HG02938 (cell line): ENCODE data around the gene ANXA1.
"Not testable (repeated sequence)": the region's sequence is repeated elsewhere in the genome, so short reads cannot be mapped to it uniquely, and the experiment has no call there.

Source experiments
- ATAC-seq: cut with Tn5 transposase; IDR thresholded peaks from one replicate; pipeline ENCODE4 v1.9.1; 2021; ENCODE audit warnings: mild to moderate bottlenecking, moderate library complexity; ENCODE audit not compliant: unreplicated experiment

Gene ANXA1

DNA sequence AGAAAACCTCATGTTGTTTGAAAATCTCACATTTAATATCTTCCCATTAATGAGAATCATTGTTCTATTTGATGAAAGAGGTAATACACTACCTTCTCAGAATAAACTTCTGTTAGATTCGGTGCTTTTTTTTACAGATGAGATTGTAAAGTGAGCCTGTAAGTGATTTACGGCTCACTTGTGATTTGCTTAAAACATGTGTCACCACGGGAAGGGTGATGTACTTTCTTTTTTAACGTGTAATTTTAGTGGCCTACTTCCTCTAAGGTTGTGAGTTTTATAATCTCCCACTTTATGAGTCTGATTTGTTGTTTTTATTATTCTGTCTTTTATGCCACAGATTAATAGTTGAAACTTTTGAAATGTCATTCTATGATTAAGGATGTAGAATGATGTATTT is 15.9 kb downstream of the ANXA1 start:
- no peak for ATAC-seq

DNA sequence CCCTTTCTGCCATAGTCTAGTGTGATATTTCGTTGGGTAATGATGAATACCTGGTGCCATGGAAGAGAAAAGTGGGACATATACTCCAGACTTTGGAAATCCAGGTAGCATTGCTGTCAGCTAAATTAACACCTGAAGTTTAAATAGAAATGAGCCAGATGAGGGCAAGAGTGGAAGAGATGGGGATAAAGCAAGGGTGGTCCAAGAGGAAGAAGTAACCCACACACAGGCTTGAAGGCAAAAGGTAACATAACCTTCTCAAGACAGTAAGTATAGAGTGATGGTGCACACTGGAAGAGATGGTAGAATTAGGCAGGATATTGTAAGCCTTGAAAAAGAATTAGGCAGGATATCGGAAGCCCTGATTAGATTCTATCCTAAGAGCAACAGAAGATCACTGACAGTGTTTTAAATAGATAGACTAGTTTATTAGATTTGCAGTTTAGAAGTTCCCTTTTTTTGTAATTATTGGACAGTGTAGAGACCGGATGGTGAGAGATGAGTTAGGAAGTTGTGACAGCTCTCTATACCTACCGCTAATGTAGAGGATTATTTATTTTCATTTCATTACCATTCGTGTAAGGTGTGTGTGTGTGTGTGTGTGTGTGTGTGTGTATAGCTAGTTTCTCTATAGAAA is 16.8 kb downstream of the ANXA1 start:
- no peak for ATAC-seq

DNA sequence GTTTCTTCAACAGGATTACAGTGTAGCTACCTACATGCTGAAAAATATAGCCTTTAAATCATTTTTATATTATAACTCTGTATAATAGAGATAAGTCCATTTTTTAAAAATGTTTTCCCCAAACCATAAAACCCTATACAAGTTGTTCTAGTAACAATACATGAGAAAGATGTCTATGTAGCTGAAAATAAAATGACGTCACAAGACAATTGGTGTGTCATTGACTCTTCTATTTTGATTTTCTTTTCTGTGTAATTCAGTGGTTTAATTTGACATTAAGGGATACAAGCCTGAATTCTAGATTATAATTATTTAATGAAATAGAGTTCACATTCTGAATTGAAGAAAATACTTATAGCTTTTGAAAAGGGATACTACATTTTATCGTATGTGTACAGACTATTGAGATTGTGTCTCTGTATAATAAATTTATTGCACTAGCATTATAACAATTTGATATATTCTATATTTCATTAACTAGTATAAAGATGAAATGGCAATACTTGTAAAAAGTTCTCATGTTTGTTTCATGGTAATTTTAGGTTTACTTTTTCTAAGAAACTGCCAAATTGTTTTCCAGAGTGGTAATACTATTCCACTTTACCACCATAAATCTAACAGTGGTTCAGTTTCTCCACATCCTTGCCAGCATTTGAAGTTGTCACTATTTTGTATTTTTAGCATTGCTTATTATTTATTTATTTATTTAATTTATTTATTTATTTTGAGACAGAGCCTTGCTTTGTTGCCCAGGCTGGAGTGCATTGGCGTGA is 18.7 kb downstream of the ANXA1 start:
- ATAC-seq = no peak

DNA sequence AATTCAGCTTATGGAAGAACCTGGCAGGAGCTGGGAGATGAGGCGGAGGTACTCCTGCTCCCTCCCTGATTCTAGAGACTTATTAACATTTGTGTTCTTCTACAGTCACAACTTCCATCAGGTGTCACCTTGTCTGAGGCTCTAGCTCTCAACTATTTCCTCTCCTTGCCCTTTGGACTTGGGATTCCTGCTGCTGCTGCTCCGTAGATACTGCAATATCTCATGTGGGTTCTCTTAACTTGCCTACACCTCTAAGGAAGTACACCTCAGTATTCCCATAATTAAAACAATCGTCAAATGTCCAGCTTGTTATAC is 21.2 kb downstream of the ANXA1 start:
- no peak for ATAC-seq

DNA sequence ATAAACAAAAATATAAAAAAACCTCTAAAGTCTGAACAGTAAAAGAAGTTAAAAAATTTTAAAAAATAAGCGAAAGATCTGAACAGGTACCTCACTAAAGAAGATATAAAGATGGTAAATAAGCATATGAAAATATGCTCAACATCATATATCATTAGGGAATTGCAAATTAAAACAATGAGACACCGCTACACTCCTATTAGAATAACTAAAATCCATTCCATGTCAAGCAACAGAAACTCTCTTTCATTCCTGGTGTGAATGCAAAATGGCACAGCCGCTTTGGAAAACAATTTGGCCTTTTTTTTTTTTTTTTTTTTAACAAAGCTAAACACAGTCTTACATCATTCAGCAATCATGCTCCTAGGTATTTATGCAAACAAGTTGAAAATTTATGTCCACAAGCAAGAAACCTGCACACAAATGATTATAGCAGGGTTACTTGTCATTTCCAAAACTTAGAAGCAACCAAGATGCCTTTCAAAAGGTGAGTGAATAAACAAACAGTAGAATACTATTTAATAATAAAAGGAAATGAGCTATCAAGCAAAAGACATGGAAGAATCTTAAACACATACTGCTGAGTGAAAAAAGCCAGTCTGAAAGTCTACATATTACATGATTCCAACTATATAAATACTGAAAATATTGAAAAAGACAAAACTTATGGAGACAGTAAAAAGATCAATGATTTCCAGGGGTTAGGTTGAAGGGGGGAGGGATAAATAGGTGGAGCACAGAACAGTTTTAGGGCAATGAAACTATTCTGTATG is 22.1 kb downstream of the ANXA1 start:
- ATAC-seq = no peak

DNA sequence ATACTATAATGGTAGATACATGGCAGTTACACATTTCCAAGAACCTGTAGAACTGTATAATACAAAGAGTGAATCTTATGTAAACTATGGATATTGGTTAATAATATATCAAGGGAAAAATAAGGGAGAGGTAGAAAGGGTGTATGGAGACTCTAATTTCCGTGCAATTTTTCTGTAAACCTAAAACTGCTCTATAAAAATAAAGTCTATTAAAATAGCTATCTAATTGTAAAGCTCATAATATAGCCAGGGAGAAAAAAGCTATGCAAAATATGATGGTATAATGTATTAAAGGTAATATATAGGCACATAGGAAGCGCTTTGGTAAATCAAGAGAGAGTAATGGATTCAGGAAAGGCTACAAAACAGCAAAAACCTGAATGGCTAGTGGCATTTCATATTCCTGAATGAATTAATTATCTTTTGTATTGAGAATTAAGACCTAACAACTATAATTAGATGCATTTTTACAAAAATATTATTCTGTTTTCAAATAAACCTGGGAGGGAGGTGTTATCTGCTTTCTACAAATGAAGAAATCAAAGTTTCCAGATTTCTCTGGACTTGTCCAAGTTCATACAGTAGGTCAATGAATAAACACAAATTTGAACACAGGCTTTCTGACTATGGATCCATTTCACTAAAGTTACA is 22.8 kb downstream of the ANXA1 start:
- ATAC-seq = no peak

DNA sequence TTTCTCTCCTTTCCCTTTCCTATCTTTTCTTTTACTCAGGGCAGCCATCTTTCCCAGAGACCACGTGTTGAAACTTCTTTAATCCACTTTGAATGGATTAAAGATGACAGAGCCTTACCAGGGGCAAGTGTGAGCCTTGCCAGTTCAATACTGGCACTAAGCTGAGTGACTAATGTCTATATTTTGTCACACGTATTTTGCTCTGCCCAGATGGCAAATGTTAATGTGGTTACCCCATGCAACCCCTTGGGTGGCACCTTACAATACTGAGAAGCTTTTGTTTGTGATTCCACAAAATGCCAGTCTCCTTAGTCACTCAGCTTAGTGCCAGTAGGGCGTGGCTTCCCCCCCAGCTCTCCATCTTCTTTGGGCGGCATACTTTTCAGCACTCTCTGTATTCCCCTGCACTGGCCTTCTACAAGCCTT is 24.8 kb downstream of the ANXA1 start:
- ATAC-seq = no peak

DNA sequence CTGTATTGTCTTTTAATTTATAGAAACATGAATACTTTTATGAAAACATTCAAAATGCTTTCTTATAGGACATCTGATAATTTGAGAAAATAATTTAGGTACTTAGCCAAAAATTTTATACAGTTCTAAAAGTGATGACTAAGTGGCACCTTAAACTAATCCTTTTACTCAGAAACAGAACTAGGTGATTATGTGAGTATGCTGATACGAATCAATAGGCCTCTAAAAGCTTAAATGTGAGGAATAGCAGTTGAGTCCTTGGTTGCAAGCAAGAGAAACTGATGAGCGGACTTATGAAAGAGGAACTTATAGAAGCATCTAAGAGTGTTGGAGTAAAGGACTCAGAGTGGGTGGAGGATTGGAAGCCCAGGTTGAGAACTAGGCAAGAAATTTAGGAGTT is 26.4 kb downstream of the ANXA1 start:
- no peak for ATAC-seq

DNA sequence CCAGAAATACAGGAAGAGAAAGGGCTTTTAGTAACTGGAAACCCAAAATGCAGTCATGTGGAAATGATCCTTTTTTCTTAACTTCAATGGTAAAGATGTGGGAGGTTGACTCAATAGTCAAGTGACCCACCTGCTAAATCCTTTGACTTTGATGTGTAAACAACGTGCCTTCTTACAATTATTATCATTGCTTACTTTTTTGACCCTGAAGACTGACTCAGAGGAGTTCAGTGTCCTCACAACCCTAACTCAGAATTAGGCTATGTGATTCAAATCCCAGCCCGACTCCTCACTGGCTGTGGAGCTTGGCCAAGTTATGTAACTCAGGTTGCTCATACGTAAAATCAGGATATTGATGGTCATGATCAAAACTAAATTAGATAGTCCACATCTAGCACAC is 27.9 kb downstream of the ANXA1 start:
- ATAC-seq = no peak

DNA sequence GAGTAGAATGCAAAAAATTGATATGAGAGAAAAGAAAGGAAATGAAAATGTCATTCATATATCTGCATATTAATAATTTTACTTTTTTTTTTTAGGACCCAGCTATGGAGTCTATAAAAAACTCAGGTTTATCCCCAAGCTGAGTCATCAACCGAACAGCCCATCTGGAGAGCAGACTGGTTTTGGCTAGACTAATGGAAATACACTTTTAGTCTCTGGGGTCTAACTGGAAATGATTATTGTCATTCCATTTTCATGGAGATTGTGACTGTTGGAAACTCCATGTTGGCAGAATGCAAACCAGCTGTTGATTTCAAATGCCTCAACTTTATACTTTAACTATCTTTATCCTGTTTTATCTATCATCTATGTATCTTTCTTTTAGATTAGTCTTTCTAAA is 28.7 kb downstream of the ANXA1 start:
- no peak for ATAC-seq

DNA sequence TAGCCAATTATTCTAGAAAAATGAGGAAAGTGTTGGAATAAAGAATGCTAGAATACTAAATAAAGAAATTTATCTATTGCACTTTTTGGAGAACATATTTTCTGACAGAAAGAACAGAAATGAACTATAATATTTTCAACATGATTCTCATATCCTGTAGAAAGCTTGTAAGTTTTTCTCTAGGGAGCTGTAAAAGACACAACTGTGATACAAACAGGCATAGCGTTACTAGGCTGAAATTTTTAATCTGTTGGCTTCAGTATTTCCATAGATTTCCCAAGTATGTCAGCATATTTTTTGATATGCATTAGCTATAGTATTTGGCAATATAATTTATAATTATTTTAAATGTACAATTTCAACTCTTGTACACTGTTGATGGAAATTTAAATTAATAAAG is 31.3 kb downstream of the ANXA1 start:
- no peak for ATAC-seq

DNA sequence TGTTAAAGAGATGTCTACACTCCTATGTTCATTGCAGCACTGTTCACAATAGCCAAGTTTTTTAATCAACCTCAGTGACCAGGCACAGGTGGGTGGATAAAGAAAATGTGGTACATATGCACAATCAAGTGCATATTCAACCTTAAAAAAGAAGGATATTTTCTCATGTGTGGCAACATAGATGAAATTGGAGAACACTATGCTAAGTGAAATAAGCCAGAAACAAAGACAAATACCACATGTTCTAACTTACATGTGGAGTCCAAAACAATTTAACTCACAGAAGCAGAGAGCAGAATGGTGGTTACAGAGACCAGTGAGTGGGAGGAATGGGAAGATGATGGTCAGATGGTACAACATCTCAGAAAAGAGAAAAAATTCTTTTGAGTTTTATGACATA is 31.8 kb downstream of the ANXA1 start:
- no peak for ATAC-seq

DNA sequence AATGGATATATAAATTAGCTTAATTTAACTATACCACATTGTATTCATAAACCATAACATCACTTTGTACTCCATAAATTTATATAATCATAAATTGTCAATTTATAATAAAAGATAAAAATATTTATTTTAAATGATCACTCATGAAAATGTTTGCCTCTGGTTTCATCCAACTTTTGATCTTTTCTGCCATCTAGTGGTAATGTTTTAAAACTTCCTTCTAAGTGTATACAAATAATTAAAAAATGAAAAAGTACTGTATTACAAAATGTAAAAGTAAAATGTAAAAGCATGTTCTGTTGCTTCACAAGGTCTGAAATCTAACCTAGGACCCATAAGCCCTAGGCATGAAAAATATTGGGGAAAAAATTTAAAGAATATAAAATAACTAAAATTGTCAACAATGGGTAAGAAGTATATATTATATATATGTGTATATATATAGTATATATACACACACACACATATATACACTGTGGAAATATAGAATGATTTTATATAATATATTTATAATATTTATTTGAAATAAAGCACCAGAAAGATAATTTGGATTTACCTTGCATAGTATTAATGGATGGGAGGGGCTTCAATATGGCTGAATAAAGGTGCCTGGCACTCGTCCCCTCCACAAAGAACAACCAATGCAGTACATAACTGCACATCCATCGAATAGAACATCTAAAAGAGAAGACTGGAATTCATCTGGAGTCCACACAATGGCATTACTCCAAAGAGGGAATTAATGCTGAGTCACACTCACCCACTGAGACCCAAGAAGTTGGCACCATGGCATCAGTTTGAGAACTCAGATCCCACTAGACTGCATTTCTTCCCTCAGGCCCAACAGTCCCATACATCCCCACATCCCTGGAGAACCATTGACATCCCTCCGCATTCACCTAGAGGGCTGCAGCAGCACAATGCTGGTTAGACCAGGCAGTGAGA is 32.5 kb downstream of the ANXA1 start:
- ATAC-seq = no peak

DNA sequence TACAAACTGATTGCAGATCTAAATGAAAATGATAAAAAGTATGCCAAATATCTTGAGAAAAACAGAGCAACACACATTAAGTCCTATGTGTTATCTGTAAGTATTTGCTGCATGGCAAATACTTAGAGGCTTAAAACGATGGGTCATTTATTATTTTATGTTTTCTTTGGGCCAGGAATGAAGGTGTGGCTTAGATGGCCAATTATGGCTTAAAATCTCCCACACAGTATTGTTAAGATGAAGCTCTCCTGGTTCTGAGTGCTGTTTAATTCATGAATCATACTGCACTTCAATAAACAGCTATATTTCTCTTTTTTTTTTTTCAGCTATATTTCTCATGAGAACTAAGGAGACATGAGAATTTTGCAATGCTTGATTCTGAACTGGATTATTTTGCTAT is 39.4 kb downstream of the ANXA1 start:
- not testable (repeated sequence) for ATAC-seq

DNA sequence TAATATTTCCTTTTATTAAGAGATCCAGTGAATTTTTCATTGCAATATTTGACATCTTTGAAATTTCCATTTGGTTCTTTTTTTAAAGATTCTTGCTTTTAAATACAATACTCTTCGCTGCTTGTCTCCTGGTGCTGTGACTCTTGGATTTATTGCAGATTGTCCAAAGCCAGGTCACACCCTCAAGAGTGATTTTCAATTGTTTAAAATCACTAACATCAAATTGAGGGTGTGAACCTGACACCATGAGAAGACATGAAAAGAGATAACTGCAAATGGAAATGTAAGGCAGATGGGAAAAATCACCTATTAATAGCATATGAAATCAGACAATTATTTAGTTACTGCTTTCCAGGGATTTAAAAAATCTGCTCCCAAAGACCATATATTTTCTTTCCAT is 42.6 kb downstream of the ANXA1 start:
- no peak for ATAC-seq

DNA sequence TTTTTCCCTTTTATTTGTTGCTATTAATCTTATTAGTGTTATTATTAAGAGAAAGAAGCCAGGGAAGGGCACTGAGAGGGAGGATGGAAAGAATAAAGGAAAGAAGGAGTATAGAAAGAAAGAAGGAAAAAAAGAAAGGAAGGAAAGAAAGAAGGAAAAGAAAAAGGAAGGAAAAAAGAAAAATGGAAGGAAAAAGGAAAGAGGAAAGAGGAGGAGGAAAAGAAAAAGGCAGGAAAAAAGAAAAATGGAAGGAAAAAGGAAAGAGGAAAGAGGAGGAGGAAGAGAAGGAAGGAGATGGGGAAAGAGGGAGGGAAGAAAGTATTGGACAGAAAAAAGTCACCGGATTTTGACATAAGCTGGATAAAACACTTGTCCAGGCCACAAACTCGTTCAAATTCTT is 47.8 kb downstream of the ANXA1 start:
- ATAC-seq = no peak

DNA sequence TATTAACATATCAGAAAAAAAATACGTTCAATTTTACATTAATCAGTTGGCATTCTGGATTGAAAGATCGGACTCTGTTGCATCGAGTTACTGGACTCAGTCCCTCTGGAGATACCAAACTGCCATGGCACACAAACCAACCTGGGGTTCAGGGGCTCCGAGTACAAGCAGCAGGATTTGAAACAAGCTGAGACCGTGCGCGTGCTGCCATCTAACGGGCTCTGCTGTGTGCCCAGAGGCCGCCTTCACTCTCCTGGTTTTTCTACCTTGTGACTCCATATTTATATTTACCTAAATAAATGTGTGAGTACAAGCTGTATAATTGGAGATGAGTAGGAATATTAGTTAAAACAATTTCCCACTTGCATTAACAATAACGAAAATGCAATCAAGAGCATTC is 48.2 kb downstream of the ANXA1 start:
- ATAC-seq = no peak

DNA sequence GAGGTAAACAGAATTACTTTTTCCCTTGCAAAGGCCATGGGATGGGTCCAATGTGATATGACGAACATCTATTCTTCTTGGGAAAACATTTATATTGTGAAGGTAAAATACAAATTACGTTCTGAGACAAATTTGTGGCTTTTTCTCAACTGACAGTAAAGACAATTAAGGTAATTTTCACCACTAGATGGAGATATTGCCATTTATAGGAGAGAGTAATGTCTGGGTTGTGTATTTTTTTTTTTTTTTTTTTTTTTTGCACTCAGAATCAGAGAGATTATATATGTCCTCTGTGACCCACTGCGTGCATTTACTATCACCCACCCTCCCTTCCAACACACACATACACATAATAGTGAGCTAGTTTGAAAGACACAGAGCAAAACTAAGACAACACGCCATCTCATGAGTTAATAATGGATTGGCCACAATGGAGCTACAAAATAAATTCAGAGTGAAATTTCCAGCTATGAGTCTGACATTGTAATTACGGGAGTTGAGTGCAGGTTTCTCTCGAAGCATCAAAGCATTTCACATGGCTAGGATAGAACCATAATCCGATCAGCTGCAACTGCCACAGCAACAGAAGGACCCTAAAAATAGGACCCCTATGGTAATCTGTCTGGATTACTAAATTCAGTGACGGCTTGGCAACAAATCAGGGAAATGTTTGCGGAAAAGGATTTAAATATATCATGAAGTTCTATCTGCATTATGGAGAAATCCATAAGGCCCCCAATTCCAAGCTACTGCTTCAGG is 49.2 kb downstream of the ANXA1 start:
- ATAC-seq = no peak

DNA sequence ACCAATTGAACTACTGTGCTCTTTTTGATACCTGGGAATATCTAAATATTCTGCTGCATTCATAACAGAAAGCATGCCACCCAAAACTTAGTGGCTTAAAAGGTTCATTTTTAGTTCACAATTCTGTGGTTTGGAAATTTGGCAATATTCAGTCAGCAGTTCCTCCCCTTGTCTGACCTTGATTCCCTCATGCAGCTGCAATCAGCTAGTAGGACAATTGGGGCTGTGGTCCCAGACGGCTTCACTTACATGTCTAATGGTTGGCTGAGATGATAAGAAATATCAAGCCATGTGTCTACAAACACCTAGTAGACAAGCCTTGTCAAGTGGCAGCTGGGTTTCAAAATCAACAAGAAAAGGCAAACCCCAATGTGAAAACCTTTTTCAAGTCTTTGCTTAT is 51.3 kb downstream of the ANXA1 start:
- no peak for ATAC-seq

DNA sequence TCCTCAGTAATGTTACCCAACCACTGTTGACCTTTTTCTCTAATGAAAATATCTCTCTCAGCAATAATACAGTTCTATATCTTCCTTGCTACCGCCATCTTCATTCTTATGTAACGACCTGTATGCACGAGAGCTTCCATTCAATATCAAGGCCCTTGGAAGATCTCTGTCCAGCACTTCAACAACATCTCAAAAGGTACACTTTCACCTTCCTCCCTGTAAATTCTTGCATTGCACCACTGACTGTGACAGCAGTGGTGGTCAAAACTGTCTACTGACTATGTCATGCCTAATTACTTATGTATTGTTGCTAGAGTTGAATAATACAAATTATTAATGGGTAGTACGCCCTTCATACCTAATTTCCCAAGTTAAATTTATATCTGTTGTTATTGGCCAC is 53.3 kb downstream of the ANXA1 start:
- no peak for ATAC-seq
